ENCODE measurements around the gene IDH3G.

The IDH3G gene

DNA sequence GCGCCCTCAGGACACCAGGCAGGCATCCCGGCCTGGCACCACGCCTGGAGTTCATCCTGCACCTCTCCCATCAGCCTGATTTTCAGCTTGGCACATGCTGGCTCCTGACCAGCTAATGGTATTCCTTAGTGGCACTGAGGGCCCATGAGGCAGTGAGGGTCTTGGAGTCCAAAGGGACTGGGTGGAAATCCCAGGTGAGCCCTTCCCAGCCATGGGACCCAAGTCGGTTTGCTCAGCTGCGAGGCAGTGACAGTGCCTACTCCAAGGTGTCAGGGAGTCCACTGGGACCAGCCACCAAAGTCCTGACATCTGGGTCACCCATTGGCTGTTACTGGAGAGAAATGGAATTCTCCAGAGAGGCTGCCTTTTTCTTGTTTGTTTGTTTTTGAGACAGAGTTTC lies 5.2 kb upstream of the IDH3G start:
- Histone ChIP-seq H3K9ac (ENCODE audit: low read length) (no peak overlapping the region), H3K4me1 (ENCODE audit: insufficient read depth, low read length) (peaks cover 11% of the 10 kb centered on the region), H3K36me3 (ENCODE audit: insufficient read depth, low read length) (peaks cover 9% of the 10 kb centered on the region), H3K4me3 (ENCODE audit: low read depth in 1 of 2, low read length in 2 of 2) (no peak overlapping the region), H3K9me3 (ENCODE audit: low read length) (no peaks in the 10 kb centered on the region), H3K27ac (ENCODE audit: low read depth, low read length) (no peak overlapping the region), H3K27me3 (ENCODE audit: control insufficient read depth in 1 of 2, insufficient read depth in 2 of 2, low read length in 2 of 2) (peaks cover 0 to 3% of the 10 kb centered on the region in 2 donors)

DNA sequence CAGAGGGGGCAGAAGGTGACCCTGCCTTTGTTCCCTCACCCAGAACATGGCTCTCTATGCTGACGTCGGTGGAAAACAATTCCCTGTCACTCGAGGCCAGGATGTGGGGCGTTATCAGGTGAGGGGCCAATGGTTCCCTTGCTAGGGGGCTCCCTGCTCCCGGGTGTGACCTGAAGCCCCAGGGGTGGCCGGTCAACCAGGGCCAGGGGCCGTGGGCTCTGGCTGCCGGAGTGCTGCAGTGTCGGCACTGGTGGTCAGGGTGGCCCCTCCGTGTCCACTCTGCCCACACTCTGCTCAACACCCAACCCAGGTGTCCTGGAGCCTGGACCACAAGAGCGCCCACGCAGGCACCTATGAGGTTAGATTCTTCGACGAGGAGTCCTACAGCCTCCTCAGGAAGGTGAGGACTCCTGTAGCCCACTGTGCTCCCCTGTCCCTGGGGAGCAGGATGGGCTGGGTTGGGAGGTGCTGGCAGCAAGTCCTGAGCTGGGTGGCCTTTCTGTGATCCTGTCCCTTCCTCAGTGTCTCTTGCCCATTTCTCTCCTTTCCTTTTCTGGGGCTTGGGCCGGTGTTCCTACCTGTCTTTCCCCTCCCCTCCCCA lies 3.3 kb upstream of the IDH3G start:
- H3K9me3 ChIP-seq (ENCODE audit: low read length): no peaks in the 10 kb centered on the region
- H3K27me3 ChIP-seq (ENCODE audit: control insufficient read depth in 1 of 2, insufficient read depth in 2 of 2, low read length in 2 of 2): peaks cover 0 to 3% of the 10 kb centered on the region in 2 donors
- H3K36me3 ChIP-seq (ENCODE audit: insufficient read depth, low read length): peaks cover 9% of the 10 kb centered on the region
- no peak overlapping the region for H3K9ac ChIP-seq (ENCODE audit: low read length)
- peaks cover 19% of the 10 kb centered on the region for H3K4me1 ChIP-seq (ENCODE audit: insufficient read depth, low read length)
- H3K4me3 ChIP-seq (ENCODE audit: low read depth in 1 of 2, low read length in 2 of 2): no peak overlapping the region
- H3K27ac ChIP-seq (ENCODE audit: low read depth, low read length): no peak overlapping the region

DNA sequence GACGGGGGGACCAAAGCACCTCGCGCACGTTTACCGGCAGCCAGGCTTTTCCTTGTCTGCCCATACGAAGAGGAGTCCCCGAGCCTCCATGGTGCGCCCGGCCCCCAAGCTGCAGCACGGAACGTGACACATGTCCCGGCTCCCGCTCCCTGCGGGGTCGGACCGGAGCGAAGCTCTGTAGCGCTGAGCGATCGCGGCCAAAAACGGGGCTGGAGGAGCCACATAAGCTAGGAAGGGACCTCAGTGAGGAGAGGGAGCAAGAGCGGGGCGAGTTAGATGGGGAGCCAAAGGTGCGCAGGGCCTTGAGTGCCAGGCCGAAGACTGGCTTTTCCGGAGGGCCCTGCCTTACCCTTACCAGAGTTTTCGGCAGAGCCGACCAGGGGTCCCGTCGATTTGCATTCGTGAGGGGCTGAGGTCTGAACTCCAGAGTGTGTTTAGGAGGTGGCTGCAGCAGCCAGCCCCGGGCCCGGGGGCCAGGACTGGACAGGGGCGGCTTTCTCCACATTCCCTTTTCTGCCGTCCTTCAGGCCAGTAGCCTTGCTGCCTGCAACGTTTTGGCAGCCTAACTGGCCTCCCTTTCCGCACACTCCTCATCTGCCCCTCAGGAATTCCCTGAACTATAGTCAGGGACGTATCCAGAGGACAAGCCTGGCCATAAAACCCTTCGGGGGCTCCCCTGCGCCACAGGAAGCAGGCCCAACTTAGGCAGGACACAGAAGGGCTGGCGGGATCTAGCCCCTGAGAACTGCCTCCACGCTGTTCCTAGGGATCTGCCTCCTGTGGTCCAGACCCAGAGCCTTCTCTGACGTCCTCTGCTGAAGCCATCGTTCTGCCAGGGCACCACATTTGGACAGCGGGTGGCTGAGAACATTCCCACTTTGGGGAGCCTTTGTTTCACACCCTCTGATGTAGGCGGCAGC lies 982 bp upstream of the IDH3G start:
- Histone ChIP-seq H3K36me3 (ENCODE audit: insufficient read depth, low read length) (peaks cover 9% of the 10 kb centered on the region), H3K4me1 (ENCODE audit: insufficient read depth, low read length) (peaks cover 28% of the 10 kb centered on the region), H3K4me3 (ENCODE audit: low read depth in 1 of 2, low read length in 2 of 2) (peak overlapping the region; percentile 49 to 70), H3K9ac (ENCODE audit: low read length) (peak overlapping the region; percentile 6), H3K27ac (ENCODE audit: low read depth, low read length) (peak overlapping the region; percentile 71), H3K9me3 (ENCODE audit: low read length) (no peaks in the 10 kb centered on the region), H3K27me3 (ENCODE audit: control insufficient read depth in 1 of 2, insufficient read depth in 2 of 2, low read length in 2 of 2) (peaks cover 0 to 10% of the 10 kb centered on the region in 2 donors)

DNA sequence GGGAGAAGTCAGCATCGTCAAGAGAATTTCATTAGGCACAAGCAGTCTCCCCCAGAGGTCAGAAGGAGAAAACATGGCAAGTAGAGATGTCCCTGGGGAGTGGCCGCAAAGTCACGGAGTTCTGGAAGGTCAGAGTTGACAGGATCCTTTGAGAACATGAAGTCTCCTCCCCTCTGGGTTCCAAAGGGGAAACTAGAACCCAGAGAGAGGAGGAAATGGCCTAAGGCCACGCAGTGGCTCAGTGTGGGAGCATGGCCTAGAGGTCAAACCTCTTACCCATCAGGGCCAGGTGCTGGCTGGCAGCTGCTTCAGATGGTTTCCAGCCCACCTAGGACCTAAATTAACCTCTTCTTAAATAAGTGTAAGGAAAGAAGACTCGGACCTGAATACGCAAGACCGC lies 884 bp downstream of the IDH3G start:
- Histone ChIP-seq H3K27ac (ENCODE audit: low read depth, low read length) (peak overlapping the region; percentile 57), H3K36me3 (ENCODE audit: insufficient read depth, low read length) (peaks cover 9% of the 10 kb centered on the region), H3K9ac (ENCODE audit: low read length) (peak overlapping the region; percentile 68), H3K4me3 (ENCODE audit: low read depth in 1 of 2, low read length in 2 of 2) (peak overlapping the region; percentile 58 to 70), H3K27me3 (ENCODE audit: control insufficient read depth in 1 of 2, insufficient read depth in 2 of 2, low read length in 2 of 2) (peaks cover 0 to 14% of the 10 kb centered on the region in 2 donors), H3K4me1 (ENCODE audit: insufficient read depth, low read length) (peaks cover 28% of the 10 kb centered on the region), H3K9me3 (ENCODE audit: low read length) (no peaks in the 10 kb centered on the region)

DNA sequence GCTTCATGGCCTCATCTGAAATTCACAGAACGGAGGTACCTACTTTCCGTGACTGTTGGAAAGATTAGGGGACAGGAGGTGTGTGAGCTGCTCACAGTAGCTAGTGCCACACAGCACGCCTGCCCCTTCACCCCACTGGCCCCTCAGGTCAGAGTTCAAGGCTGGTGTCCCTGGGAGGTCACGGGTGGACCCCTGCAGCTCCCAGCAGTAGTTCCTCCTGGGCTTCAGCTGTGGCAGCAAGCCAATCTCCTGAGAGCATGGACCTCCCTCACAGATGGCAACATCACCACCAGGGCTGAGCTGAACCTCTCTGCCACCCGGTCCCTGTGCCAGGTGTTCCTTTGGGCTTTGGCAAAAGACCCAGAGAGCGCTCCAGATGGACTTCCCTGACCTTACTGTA lies 1.8 kb downstream of the IDH3G start:
- Histone ChIP-seq H3K9me3 (ENCODE audit: low read length) (no peaks in the 10 kb centered on the region), H3K4me3 (ENCODE audit: low read depth in 1 of 2, low read length in 2 of 2) (no peak overlapping the region), H3K9ac (ENCODE audit: low read length) (no peak overlapping the region), H3K4me1 (ENCODE audit: insufficient read depth, low read length) (peaks cover 28% of the 10 kb centered on the region), H3K27me3 (ENCODE audit: control insufficient read depth in 1 of 2, insufficient read depth in 2 of 2, low read length in 2 of 2) (peaks cover 0 to 13% of the 10 kb centered on the region in 2 donors), H3K27ac (ENCODE audit: low read depth, low read length) (no peak overlapping the region), H3K36me3 (ENCODE audit: insufficient read depth, low read length) (peaks cover 7% of the 10 kb centered on the region)

DNA sequence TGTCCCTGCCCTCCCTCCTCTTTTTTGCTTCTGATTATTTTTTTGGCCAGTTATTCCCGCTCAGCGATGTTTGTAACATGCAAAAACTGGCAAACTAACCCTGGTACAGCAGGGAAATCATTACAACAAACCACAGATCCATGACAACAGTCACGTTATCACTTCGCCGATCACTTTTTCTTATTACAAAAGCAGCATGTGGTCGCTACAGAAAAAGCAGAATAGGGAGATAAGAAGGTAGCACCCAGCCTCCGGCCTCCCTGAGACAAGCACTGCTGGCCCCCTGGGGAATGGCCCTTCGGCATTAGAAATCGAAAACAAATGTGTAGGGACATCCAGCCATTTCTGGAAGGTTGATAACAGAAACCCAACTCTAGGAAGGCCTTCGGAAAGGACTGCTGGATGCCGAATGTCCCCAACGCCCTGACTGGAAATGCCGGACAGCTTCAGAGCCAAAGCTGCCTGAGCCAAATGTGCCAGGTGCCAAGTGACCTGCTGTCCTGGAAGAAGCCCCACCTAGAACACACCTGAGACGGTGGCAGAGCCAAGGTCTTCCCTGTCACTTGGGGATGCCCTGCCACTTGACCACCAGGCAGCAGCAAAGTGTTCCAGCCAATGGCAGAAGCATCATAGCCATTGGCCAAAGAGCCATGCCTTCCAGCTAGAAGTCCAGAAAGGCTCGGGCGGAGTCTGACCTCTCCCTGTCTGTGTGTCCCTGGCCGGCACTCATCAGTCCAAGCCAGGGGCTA lies 2.9 kb downstream of the IDH3G start:
- H3K4me3 ChIP-seq (ENCODE audit: low read depth in 1 of 2, low read length in 2 of 2): no peak overlapping the region
- H3K9ac ChIP-seq (ENCODE audit: low read length): no peak overlapping the region
- H3K27me3 ChIP-seq (ENCODE audit: control insufficient read depth in 1 of 2, insufficient read depth in 2 of 2, low read length in 2 of 2): peaks cover 0 to 17% of the 10 kb centered on the region in 2 donors
- H3K36me3 ChIP-seq (ENCODE audit: insufficient read depth, low read length): peaks cover 2% of the 10 kb centered on the region
- H3K4me1 ChIP-seq (ENCODE audit: insufficient read depth, low read length): peaks cover 28% of the 10 kb centered on the region
- no peaks in the 10 kb centered on the region for H3K9me3 ChIP-seq (ENCODE audit: low read length)
- no peak overlapping the region for H3K27ac ChIP-seq (ENCODE audit: low read depth, low read length)

DNA sequence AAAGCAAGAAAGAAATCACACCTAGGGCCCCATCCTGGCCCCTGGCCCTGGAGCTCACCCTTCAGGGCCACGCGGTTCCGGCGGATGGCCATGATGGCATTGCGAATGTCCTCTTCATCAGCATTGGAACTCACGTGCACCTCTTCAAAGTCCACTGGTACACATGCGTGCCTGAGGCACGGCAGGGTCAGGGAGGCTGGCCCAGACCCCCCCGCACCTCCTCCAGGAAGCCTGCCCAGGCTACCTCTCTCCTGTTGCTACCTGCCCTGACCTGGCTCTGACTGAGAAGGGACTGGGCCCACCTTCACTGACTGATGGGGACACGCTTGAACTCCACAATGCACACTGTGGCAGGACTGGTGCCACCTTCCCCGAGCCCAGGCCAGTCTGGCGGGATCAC lies 4.5 kb downstream of the IDH3G start:
- Histone ChIP-seq H3K9me3 (ENCODE audit: low read length) (no peaks in the 10 kb centered on the region), H3K9ac (ENCODE audit: low read length) (no peak overlapping the region), H3K36me3 (ENCODE audit: insufficient read depth, low read length) (peaks cover 9% of the 10 kb centered on the region), H3K27me3 (ENCODE audit: control insufficient read depth in 1 of 2, insufficient read depth in 2 of 2, low read length in 2 of 2) (peaks cover 0 to 25% of the 10 kb centered on the region in 2 donors), H3K27ac (ENCODE audit: low read depth, low read length) (no peak overlapping the region), H3K4me1 (ENCODE audit: insufficient read depth, low read length) (peaks cover 17% of the 10 kb centered on the region), H3K4me3 (ENCODE audit: low read depth in 1 of 2, low read length in 2 of 2) (no peak overlapping the region)

DNA sequence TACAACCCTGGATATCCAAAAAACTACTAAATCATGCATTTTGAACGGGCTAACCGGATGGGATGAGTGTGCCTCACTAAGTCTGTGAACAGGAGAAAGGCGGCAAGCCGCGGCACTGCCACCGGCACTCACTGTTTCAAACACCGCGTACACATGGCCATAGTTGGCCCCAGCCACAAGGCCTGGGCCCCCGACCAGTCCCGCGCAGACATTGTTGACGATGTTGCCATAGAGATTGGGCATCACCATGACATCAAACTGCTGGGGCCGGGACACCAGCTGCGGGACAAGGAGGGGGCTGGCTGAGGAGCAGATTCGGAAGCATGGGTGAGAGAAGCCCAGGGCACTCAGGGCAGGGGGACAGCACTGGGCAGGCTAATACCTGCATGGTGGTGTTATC lies 7.5 kb downstream of the IDH3G start:
- Histone ChIP-seq H3K4me1 (ENCODE audit: insufficient read depth, low read length) (peaks cover 1% of the 10 kb centered on the region), H3K9me3 (ENCODE audit: low read length) (no peaks in the 10 kb centered on the region), H3K9ac (ENCODE audit: low read length) (no peak overlapping the region), H3K27me3 (ENCODE audit: control insufficient read depth in 1 of 2, insufficient read depth in 2 of 2, low read length in 2 of 2) (peaks cover 0 to 29% of the 10 kb centered on the region in 2 donors), H3K4me3 (ENCODE audit: low read depth in 1 of 2, low read length in 2 of 2) (no peak overlapping the region), H3K36me3 (ENCODE audit: insufficient read depth, low read length) (peaks cover 9% of the 10 kb centered on the region), H3K27ac (ENCODE audit: low read depth, low read length) (no peak overlapping the region)

DNA sequence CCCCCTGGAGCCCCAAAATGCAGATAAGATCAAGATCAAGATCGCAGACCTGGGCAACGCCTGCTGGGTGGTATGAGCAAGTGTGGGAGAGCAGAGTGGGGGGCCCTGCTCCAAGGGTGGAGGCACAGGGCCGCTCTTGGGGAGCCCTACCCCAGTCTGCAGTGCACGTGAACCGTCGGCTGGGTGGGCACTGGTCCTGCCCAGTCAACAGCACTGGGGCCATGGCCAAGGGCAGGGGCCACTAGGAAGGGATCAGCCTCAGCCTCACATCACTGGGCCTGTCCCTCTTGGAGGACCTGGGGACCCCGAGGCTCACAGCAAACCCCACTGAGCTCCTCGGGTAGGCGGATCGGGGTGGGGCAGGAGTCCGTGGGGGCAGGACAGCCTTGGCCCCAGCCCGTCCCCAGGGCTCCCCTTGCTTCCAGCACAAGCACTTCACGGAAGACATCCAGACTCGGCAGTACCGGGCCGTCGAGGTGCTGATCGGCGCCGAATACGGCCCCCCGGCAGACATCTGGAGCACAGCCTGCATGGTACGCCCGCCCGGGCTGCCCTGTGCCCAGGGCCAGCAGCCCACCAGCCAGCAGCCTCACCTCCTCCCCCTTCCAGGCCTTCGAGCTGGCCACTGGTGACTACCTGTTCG lies 9.7 kb downstream of the IDH3G start:
- Histone ChIP-seq H3K9me3 (ENCODE audit: low read length) (no peaks in the 10 kb centered on the region), H3K4me3 (ENCODE audit: low read depth in 1 of 2, low read length in 2 of 2) (no peak overlapping the region), H3K27ac (ENCODE audit: low read depth, low read length) (no peak overlapping the region), H3K9ac (ENCODE audit: low read length) (no peak overlapping the region), H3K4me1 (ENCODE audit: insufficient read depth, low read length) (peaks cover 7% of the 10 kb centered on the region), H3K36me3 (ENCODE audit: insufficient read depth, low read length) (peaks cover 9% of the 10 kb centered on the region), H3K27me3 (ENCODE audit: control insufficient read depth in 1 of 2, insufficient read depth in 2 of 2, low read length in 2 of 2) (peaks cover 0 to 23% of the 10 kb centered on the region in 2 donors)

DNA sequence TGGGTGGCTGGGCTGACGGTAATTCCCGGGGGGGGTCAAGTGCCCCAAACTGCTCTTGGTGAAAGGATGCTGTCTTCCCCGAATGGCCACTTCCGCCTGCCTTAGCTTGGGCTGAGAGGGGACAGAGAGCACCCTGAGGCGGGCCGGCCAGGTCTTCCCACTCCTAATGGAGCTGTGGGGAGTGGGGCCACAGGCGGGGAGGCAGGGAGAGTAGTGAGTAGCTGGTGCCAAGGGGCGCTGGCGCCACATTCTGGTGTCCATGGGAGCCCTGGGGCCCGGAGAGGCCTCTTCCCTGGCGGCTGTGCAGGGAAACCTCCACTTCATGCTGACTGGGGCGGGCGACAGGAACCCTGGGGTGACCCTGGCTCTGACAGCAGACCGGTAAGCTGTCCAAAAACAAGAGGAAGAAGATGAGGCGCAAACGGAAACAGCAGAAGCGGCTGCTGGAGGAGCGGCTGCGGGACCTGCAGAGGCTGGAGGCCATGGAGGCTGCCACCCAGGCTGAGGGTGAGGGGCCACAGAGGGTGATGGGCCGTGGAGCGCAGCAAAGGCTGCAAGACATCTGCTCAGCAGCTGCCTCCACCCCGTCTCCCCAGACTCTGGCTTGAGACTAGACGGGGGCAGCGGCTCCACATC lies 10.7 kb downstream of the IDH3G start:
- Histone ChIP-seq H3K4me1 (ENCODE audit: insufficient read depth, low read length) (peaks cover 7% of the 10 kb centered on the region), H3K9ac (ENCODE audit: low read length) (no peak overlapping the region), H3K9me3 (ENCODE audit: low read length) (no peaks in the 10 kb centered on the region), H3K4me3 (ENCODE audit: low read depth in 1 of 2, low read length in 2 of 2) (no peak overlapping the region), H3K36me3 (ENCODE audit: insufficient read depth, low read length) (peaks cover 9% of the 10 kb centered on the region), H3K27me3 (ENCODE audit: control insufficient read depth in 1 of 2, insufficient read depth in 2 of 2, low read length in 2 of 2) (peaks cover 0 to 23% of the 10 kb centered on the region in 2 donors), H3K27ac (ENCODE audit: low read depth, low read length) (no peak overlapping the region)
